NCI-H82 treated with DMSO at 0.1 percent for 48 hours (cell line): ENCODE results near the gene APCDD1.

Experiments
- DNase-seq: peaks from one replicate; lab custom pipeline; 2025; ENCODE audit not compliant: unreplicated experiment; lab: John Stamatoyannopoulos, UW

The APCDD1 gene

GRCh38 chr18:10431680-10432079 lies 22.8 kb upstream of the APCDD1 start:
- no peak for DNase-seq

GRCh38 chr18:10432781-10433180 lies 21.7 kb upstream of the APCDD1 start:
- no peak for DNase-seq

- no peak for DNase-seq
These were observed 18.3 kb upstream of the APCDD1 start for GRCh38 chr18:10436160-10436559.

- DNase-seq = no peak
These were observed 16.6 kb upstream of the APCDD1 start for GRCh38 chr18:10437837-10438236.

GRCh38 chr18:10439898-10440297 lies 14.5 kb upstream of the APCDD1 start:
- DNase-seq = no peak

GRCh38 chr18:10440884-10441283 lies 13.6 kb upstream of the APCDD1 start:
- no peak for DNase-seq

- DNase-seq = no peak
These were observed 13.0 kb upstream of the APCDD1 start for GRCh38 chr18:10441472-10441871.

- no peak for DNase-seq
These were observed 11.9 kb upstream of the APCDD1 start for GRCh38 chr18:10442551-10442971.

- DNase-seq = no peak
These were observed 11.4 kb upstream of the APCDD1 start for GRCh38 chr18:10443001-10443400.

- no peak for DNase-seq
These were observed 10.0 kb upstream of the APCDD1 start for GRCh38 chr18:10444314-10445006.

GRCh38 chr18:10449396-10449795 lies 5.0 kb upstream of the APCDD1 start:
- no peak for DNase-seq

- no peak for DNase-seq
These were observed 3.4 kb upstream of the APCDD1 start for GRCh38 chr18:10450986-10451385.

GRCh38 chr18:10453261-10453805 lies 1.1 kb upstream of the APCDD1 start:
- DNase-seq = no peak

- no peak for DNase-seq
These were observed 484 bp downstream of the APCDD1 start for GRCh38 chr18:10454681-10455557.

GRCh38 chr18:10455726-10456453 lies 1.5 kb downstream of the APCDD1 start:
- DNase-seq = no peak

GRCh38 chr18:10456718-10457117 lies 2.3 kb downstream of the APCDD1 start:
- DNase-seq = no peak

GRCh38 chr18:10457128-10457527 lies 2.7 kb downstream of the APCDD1 start:
- DNase-seq = no peak

GRCh38 chr18:10457767-10458166 lies 3.3 kb downstream of the APCDD1 start:
- no peak for DNase-seq

- no peak for DNase-seq
These were observed 4.3 kb downstream of the APCDD1 start for GRCh38 chr18:10458691-10459090.

- DNase-seq = no peak
These were observed 5.2 kb downstream of the APCDD1 start for GRCh38 chr18:10459587-10459986.

- DNase-seq = no peak
These were observed 6.1 kb downstream of the APCDD1 start for GRCh38 chr18:10460414-10461018.
